WTC11 (cell line): ENCODE results near the gene STIM2.

Experiments
- CBFB ChIP-seq: sonication (generic); formaldehyde crosslinking; IDR thresholded peaks from 2 replicates; pipeline ENCODE4 v1.8.1; 2022; ENCODE audit warnings: mild to moderate bottlenecking, low read depth, missing genetic modification reagents
- CREM ChIP-seq: sonication (generic); formaldehyde crosslinking; IDR thresholded peaks from 2 replicates; pipeline ENCODE4 v1.8.1; 2022; ENCODE audit warnings: mild to moderate bottlenecking, missing genetic modification reagents, moderate library complexity
- CTCF ChIP-seq: fragments of 200-600 bp; IDR thresholded peaks from 2 replicates; pipeline ENCODE4 v1.8.0; 2022; ENCODE audit warnings: antibody characterized with exemption
- FOXJ3 ChIP-seq: sonication (generic); formaldehyde crosslinking; IDR thresholded peaks from 2 replicates; pipeline ENCODE4 v1.9.0; 2021; ENCODE audit warnings: missing genetic modification reagents, mild to moderate bottlenecking, borderline replicate concordance
- MYBL2 ChIP-seq: sonication (generic); formaldehyde crosslinking; IDR thresholded peaks from 2 replicates; pipeline ENCODE4 v1.8.1; 2023; ENCODE audit warnings: mild to moderate bottlenecking, moderate library complexity, missing genetic modification reagents
- NFE2L1 ChIP-seq: sonication (generic); formaldehyde crosslinking; IDR thresholded peaks from 2 replicates; pipeline ENCODE4 v1.8.1; 2023; ENCODE audit warnings: missing genetic modification reagents
- NR3C1 ChIP-seq: sonication (generic); formaldehyde crosslinking; conservative IDR thresholded peaks from 2 replicates; pipeline ENCODE4 v1.8.1; 2023; ENCODE audit warnings: low read depth, mild to moderate bottlenecking, missing genetic modification reagents
- RELA ChIP-seq: sonication (generic); formaldehyde crosslinking; IDR thresholded peaks from 2 replicates; pipeline ENCODE4 v1.8.1; 2022; ENCODE audit warnings: missing genetic modification reagents, mild to moderate bottlenecking, borderline replicate concordance
- TP53 ChIP-seq: sonication (generic); formaldehyde crosslinking; IDR thresholded peaks from 2 replicates; pipeline ENCODE4 v1.8.1; 2023; ENCODE audit warnings: mild to moderate bottlenecking, missing genetic modification reagents
- USF2 ChIP-seq: sonication (generic); formaldehyde crosslinking; IDR thresholded peaks from 2 replicates; pipeline ENCODE4 v1.8.1; 2023; ENCODE audit warnings: mild to moderate bottlenecking, missing genetic modification reagents, moderate library complexity
- ZBTB21 ChIP-seq: sonication (generic); formaldehyde crosslinking; IDR thresholded peaks from 2 replicates; pipeline ENCODE4 v1.8.1; 2023; ENCODE audit warnings: mild to moderate bottlenecking, missing genetic modification reagents, borderline replicate concordance
- ZNF138 ChIP-seq: sonication (generic); formaldehyde crosslinking; conservative IDR thresholded peaks from 2 replicates; pipeline ENCODE4 v1.8.1; 2022; ENCODE audit warnings: mild to moderate bottlenecking, moderate library complexity, missing genetic modification reagents
- ZNF232 ChIP-seq: sonication (generic); formaldehyde crosslinking; IDR thresholded peaks from 2 replicates; pipeline ENCODE4 v1.8.0; 2022; ENCODE audit warnings: mild to moderate bottlenecking, missing genetic modification reagents
- ZNF425 ChIP-seq: fragments of 250-450 bp; sonication (Bioruptor Pico); conservative IDR thresholded peaks from 2 replicates; pipeline ENCODE4 v1.9.0; 2021; ENCODE audit warnings: mild to moderate bottlenecking

- no peak for TF ChIP-seq ZNF232 (CRISPR knock-in tag)
- no peak for TF ChIP-seq NR3C1 (CRISPR knock-in tag)
- TF ChIP-seq CTCF: no peak
- TF ChIP-seq TP53 (CRISPR knock-in tag): no peak
- TF ChIP-seq ZNF138: no peak
- TF ChIP-seq USF2 (CRISPR knock-in tag): no peak
- TF ChIP-seq ZNF425: no peak
- TF ChIP-seq NFE2L1 (CRISPR knock-in tag): no peak
- TF ChIP-seq CBFB (CRISPR knock-in tag): no peak
- TF ChIP-seq CREM (CRISPR knock-in tag): no peak
- TF ChIP-seq RELA (CRISPR knock-in tag): no peak
- no peak for TF ChIP-seq MYBL2 (CRISPR knock-in tag)
- no peak for TF ChIP-seq FOXJ3
- TF ChIP-seq ZBTB21 (CRISPR knock-in tag): no peak
These were observed 75.8 kb downstream of the STIM2 start for GRCh38 chr4:26936284-26937065.
